A673 (cell line): Measurements from ENCODE around the gene ENTPD7. TPM values are rescaled to one million over a fixed set of nuclear protein-coding genes. Genes with fewer than 3 reads are reported as not detected.

Experiments used
- BruUV-seq: library from RNA; stranded (reverse); fragments of 400-500 nt; replicated peaks from 2 replicates; lab custom pipeline; 2021; lab: Mats Ljungman, UMichigan
- CTCF ChIA-PET: fragments of 300-600 bp; sonication (Branson Sonifier 250); formaldehyde crosslinking; loops from one replicate; lab custom pipeline; 2022; ENCODE audit warnings: antibody characterized with exemption; lab: Charles Lee
- POLR2A ChIA-PET: fragments of 300-600 bp; sonication (Branson Sonifier 250); formaldehyde crosslinking; loops from one replicate; lab custom pipeline; 2022; ENCODE audit warnings: antibody characterized with exemption; ENCODE audit not compliant: low non-redundant PET; lab: Charles Lee
- DNase-seq: peaks from one replicate; pipeline ENCODE4 v3.0.0-alpha.2; 2015; ENCODE audit warnings: low spot score
- H3K27ac ChIP-seq: fragments of 200-600 bp; sonication (generic); 2 replicates; pipeline ENCODE4 v1.5.1; 2016; ENCODE audit warnings: mixed run types, low read depth, mild to moderate bottlenecking, mixed read lengths, antibody characterized with exemption, low read length; ENCODE audit not compliant: poor library complexity, severe bottlenecking
- H3K27me3 ChIP-seq: fragments of 200-600 bp; sonication (generic); replicated peaks from 2 replicates; pipeline ENCODE4 v1.6.1; 2017; ENCODE audit warnings: mixed run types, low read depth, mild to moderate bottlenecking, mixed read lengths, antibody characterized with exemption, low read length; ENCODE audit not compliant: insufficient read depth, poor library complexity
- H3K36me3 ChIP-seq: fragments of 200-600 bp; sonication (generic); 2 replicates; pipeline ENCODE4 v1.6.1; 2016; ENCODE audit warnings: mixed run types, mild to moderate bottlenecking, mixed read lengths, antibody characterized with exemption, low read length; ENCODE audit not compliant: insufficient read depth, poor library complexity, severe bottlenecking
- H3K4me1 ChIP-seq: fragments of 200-600 bp; sonication (generic); 2 replicates; pipeline ENCODE4 v1.6.1; 2017; ENCODE audit warnings: mixed run types, mild to moderate bottlenecking, mixed read lengths, antibody characterized with exemption, low read length; ENCODE audit not compliant: insufficient read depth, poor library complexity, severe bottlenecking
- H3K4me3 ChIP-seq: fragments of 200-600 bp; sonication (generic); 2 replicates; pipeline ENCODE4 v1.5.1; 2016; ENCODE audit warnings: low read depth, mixed run types, mild to moderate bottlenecking, mixed read lengths, low read length; ENCODE audit not compliant: poor library complexity, severe bottlenecking
- H3K9me3 ChIP-seq: fragments of 200-600 bp; sonication (generic); 2 replicates; pipeline ENCODE4 v1.6.1; 2016; ENCODE audit warnings: mixed run types, low read depth, mild to moderate bottlenecking, mixed read lengths, antibody characterized with exemption, low read length; ENCODE audit not compliant: poor library complexity, severe bottlenecking
- EZH2 ChIP-seq: fragments of 200-600 bp; sonication (generic); IDR thresholded peaks from 2 replicates; pipeline ENCODE4 v1.6.1; 2017; ENCODE audit warnings: borderline replicate concordance, low read depth, mild to moderate bottlenecking, mixed read lengths, antibody characterized with exemption, low read length; ENCODE audit not compliant: poor library complexity, severe bottlenecking
- intact Hi-C: fragments of 100-400 bp; cut with micrococcal nuclease; formaldehyde crosslinking; loops from one replicate; pipeline ENCODE4 v1.10.0; 2022; ENCODE audit not compliant: unreplicated experiment
- total RNA-seq: library from RNA; stranded (reverse); gene quantifications from 2 replicates; pipeline ENCODE4 v1.2.3, GENCODE V29; 2021
- TF ChIP-seq, protein P1 (sequence below): fragments of 300-800, 200-600 bp; sonication (generic); conservative IDR thresholded peaks from 2 replicates; pipeline ENCODE4 v1.5.1; 2017; ENCODE audit warnings: low read depth, mild to moderate bottlenecking, antibody characterized with exemption, low read length, moderate library complexity, mixed read lengths

Gene ENTPD7
- total RNA-seq, 1 experiment from 2014 or later, result 11.1 TPM

DNA sequence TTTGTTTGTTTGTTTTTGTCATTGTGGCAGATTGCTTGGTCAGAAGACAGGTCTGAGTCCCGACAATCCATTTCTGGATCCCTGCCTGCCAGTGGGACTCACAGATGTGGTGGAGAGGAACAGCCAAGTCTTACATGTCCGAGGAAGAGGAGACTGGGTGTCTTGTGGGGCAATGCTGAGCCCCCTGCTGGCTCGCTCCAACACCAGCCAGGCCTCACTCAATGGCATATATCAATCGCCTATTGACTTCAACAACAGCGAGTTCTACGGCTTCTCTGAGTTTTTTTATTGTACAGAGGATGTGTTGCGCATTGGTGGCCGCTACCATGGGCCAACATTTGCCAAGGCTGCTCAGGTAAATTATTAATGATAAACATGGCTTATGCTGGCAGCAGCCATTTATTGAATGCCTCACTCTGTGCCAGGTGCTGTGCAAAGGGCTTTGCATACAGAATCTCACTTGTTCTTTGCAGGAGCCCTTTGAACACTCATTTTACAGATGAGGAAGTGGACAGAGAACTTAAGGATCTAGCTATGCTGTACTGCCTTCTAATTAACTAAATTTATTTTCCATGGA, 39.3 kb downstream of the ENTPD7 start:
- intact Hi-C loops, result no loop called here
- no TSS peak for BruUV-seq
- Histone ChIP-seq H3K27ac (no peak overlapping the region), H3K36me3 (peaks cover 12% of the 10 kb centered on the region), H3K4me1 (no peaks in the 10 kb centered on the region), H3K27me3 (no peaks in the 10 kb centered on the region), H3K9me3 (no peaks in the 10 kb centered on the region), H3K4me3 (no peak overlapping the region)
- POLR2A ChIA-PET, result no interaction called here
- CTCF ChIA-PET, result no interaction called here
- DNase-seq, result no peak
- TF ChIP-seq, protein P1, sequence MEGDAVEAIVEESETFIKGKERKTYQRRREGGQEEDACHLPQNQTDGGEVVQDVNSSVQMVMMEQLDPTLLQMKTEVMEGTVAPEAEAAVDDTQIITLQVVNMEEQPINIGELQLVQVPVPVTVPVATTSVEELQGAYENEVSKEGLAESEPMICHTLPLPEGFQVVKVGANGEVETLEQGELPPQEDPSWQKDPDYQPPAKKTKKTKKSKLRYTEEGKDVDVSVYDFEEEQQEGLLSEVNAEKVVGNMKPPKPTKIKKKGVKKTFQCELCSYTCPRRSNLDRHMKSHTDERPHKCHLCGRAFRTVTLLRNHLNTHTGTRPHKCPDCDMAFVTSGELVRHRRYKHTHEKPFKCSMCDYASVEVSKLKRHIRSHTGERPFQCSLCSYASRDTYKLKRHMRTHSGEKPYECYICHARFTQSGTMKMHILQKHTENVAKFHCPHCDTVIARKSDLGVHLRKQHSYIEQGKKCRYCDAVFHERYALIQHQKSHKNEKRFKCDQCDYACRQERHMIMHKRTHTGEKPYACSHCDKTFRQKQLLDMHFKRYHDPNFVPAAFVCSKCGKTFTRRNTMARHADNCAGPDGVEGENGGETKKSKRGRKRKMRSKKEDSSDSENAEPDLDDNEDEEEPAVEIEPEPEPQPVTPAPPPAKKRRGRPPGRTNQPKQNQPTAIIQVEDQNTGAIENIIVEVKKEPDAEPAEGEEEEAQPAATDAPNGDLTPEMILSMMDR, result peak; percentile 25; the same call in 1 of the 2 replicates
- TF ChIP-seq EZH2, result no peak

DNA sequence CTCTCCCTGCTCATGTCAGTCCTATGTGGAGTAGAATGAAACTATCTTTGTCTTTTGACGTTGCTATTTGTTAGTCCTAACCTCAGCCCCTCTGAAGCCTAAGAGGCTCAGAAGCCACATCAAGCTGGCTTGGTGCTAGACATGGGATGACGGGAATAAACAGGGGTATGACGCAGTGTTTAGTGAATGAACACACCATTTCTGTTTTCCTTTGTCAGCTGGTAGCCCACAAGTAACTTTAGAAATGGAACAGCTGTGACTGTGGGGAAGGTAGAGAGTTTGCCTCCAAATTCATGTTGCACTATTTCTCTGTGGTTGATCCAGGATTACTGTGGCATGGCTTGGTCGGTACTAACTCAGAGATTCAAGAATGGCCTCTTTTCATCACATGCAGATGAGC, 41.3 kb downstream of the ENTPD7 start:
- H3K36me3 ChIP-seq, result peaks cover 12% of the 10 kb centered on the region
- TF ChIP-seq EZH2, result no peak
- H3K4me3 ChIP-seq, result no peak overlapping the region
- intact Hi-C loops, result no loop called here
- ChIA-PET CTCF (no interaction called here), POLR2A (no interaction called here)
- no peaks in the 10 kb centered on the region for H3K4me1 ChIP-seq
- H3K27ac ChIP-seq, result no peak overlapping the region
- H3K27me3 ChIP-seq, result no peaks in the 10 kb centered on the region
- no peak for DNase-seq
- no peaks in the 10 kb centered on the region for H3K9me3 ChIP-seq
- BruUV-seq, result no TSS peak

DNA sequence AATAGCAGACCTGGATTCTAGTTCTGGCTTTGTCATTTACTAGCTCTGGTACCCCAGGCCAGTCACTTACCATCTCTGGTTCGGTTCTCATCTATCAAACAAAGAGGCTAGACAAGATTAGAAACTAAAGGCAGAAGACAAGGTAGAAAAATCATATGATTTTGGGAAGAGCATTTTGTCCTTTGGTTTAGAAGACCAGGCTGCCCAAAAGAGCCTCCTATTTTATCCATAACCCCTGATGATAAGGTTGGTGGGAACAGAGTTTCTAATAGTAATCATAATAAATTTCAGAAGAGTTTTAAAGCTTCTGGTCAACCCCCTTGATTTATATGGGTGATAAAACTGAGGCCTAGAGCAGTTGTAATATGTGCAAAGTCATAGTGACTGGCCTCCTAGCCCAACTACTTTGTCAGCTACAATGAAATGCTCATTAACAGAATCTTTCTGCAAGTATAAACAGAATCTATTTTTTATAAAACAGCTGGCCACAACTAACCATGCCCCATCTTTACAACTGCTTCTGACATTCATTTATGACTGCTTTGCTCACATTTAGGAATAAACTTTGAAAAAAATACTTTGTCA, 49.2 kb downstream of the ENTPD7 start:
- no peak overlapping the region for H3K4me3 ChIP-seq
- ChIA-PET POLR2A (no interaction called here), CTCF (no interaction called here)
- peaks cover 16% of the 10 kb centered on the region for H3K36me3 ChIP-seq
- intact Hi-C loops, result no loop called here
- H3K4me1 ChIP-seq, result no peaks in the 10 kb centered on the region
- BruUV-seq, result no TSS peak
- no peaks in the 10 kb centered on the region for H3K27me3 ChIP-seq
- H3K27ac ChIP-seq, result no peak overlapping the region
- no peak for DNase-seq
- no peaks in the 10 kb centered on the region for H3K9me3 ChIP-seq
- TF ChIP-seq, protein P1, result no peak
- TF ChIP-seq EZH2, result no peak
